Brain microvascular endothelial cell (primary cell): ENCODE results near the gene SEPHS2.
"Not testable (repeated sequence)": the region's sequence is repeated elsewhere in the genome, so short reads cannot be mapped to it uniquely, and the experiment has no call there.

Experiments used
- DNase-seq: peaks from one replicate; pipeline ENCODE4 v3.0.0-alpha.2; 2020
- H3K27ac ChIP-seq: fragments of 250-450 bp; sonication (Bioruptor Pico); 2 replicates; pipeline ENCODE4 v1.5.1; 2020; ENCODE audit warnings: mild to moderate bottlenecking, moderate library complexity
- H3K27me3 ChIP-seq: fragments of 250-450 bp; sonication (Bioruptor Pico); replicated peaks from 2 replicates; pipeline ENCODE4 v1.5.1; 2020; ENCODE audit warnings: mild to moderate bottlenecking
- H3K36me3 ChIP-seq: fragments of 250-450 bp; sonication (Bioruptor Pico); replicated peaks from 2 replicates; pipeline ENCODE4 v1.5.1; 2020; ENCODE audit warnings: mild to moderate bottlenecking
- H3K4me3 ChIP-seq: 2 replicates; pipeline ENCODE4 v1.5.1; 2011; ENCODE audit warnings: low read depth, mild to moderate bottlenecking, control low read depth, low read length, moderate library complexity
- in situ Hi-C: cut with HindIII; loops from 2 replicates; pipeline ENCODE4 v1.10.0; 2017; ENCODE audit warnings: low sequenced_read_pairs, low pct_ligation_motif_present
- TF ChIP-seq, protein P1 (sequence below): IDR thresholded peaks from 2 replicates; pipeline ENCODE4 v1.5.1; 2011; ENCODE audit warnings: low read depth, mild to moderate bottlenecking, moderate library complexity, low read length, control low read depth, inconsistent platforms; ENCODE audit errors: missing control alignments

SEPHS2 gene

GRCh38 chr16:30481381-30481780, 35.7 kb upstream of the SEPHS2 start:
- no peaks in the 10 kb centered on the region for H3K27me3 ChIP-seq
- H3K36me3 ChIP-seq: no peaks in the 10 kb centered on the region
- H3K4me3 ChIP-seq: no peak overlapping the region
- no peak for DNase-seq
- TF ChIP-seq, protein P1, sequence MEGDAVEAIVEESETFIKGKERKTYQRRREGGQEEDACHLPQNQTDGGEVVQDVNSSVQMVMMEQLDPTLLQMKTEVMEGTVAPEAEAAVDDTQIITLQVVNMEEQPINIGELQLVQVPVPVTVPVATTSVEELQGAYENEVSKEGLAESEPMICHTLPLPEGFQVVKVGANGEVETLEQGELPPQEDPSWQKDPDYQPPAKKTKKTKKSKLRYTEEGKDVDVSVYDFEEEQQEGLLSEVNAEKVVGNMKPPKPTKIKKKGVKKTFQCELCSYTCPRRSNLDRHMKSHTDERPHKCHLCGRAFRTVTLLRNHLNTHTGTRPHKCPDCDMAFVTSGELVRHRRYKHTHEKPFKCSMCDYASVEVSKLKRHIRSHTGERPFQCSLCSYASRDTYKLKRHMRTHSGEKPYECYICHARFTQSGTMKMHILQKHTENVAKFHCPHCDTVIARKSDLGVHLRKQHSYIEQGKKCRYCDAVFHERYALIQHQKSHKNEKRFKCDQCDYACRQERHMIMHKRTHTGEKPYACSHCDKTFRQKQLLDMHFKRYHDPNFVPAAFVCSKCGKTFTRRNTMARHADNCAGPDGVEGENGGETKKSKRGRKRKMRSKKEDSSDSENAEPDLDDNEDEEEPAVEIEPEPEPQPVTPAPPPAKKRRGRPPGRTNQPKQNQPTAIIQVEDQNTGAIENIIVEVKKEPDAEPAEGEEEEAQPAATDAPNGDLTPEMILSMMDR: no peak
- H3K27ac ChIP-seq: no peak overlapping the region
- in situ Hi-C loops: no loop called here

DNA sequence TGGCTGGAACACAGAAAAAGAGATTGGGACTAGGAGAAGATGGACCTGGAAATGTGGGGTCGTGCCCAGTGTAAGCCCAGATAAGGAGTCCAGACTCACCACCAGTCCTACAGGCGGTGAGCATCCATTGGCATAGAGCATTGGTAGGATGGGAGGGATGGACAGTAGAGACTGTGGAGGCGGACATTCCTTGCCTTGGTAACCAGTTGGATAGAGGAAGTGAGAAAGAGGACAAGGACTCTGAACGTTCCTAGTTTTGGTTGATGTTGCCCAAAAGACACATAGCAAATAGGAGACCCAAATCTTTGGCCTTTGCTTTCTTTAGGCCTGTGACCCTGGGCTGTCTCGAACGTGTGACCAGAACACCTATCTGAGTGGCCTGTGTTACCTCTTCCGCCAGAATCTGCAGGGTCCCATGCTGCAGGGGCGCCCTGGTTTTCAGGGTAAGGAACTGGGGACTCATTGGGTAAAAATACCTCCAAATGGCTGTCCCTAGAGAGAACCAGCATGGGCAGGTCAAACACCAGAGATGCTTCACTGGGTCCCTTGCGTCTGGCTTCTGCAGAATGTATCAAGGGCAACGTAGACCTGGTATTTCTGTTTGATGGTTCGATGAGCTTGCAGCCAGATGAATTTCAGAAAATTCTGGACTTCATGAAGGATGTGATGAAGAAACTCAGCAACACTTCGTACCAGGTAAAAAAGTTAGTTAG, 33.2 kb upstream of the SEPHS2 start:
- Histone ChIP-seq H3K36me3 (no peaks in the 10 kb centered on the region), H3K27ac (no peak overlapping the region), H3K27me3 (peaks cover 12% of the 10 kb centered on the region), H3K4me3 (no peak overlapping the region)
- TF ChIP-seq, protein P1: no peak
- in situ Hi-C loops: no loop called here
- DNase-seq: no peak

GRCh38 chr16:30477773-30478172, 32.1 kb upstream of the SEPHS2 start:
- H3K27me3 ChIP-seq: peaks cover 20% of the 10 kb centered on the region
- H3K4me3 ChIP-seq, H3K36me3 ChIP-seq, DNase-seq, H3K27ac ChIP-seq, in situ Hi-C loops: not testable (repeated sequence)

- Histone ChIP-seq H3K27ac (no peak overlapping the region), H3K27me3 (peaks cover 20% of the 10 kb centered on the region), H3K36me3 (no peaks in the 10 kb centered on the region), H3K4me3 (no peak overlapping the region)
- TF ChIP-seq, protein P1: no peak
- in situ Hi-C loops: no loop called here
- no peak for DNase-seq
Measured at GRCh38 chr16:30476991-30477390, 31.3 kb upstream of the SEPHS2 start.

DNA sequence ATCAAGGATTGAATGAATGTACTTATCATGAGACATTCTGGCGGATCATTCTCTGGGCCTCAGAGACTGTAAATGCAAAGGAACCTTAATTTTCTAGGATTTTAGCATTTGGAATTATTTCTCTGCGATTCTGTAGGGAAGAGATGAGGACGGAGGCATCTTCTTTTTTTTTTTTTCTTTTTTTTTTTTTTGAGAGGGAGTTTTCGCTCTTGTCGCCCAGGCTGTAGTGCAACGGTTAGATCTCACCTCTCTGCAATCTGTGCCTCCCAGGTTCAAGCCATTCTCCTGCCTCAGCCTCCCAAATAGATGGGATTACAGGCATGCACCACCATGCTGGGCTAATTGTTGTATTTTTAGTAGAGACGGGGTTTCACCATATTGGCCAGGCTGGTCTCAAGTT, 29.0 kb upstream of the SEPHS2 start:
- no peak for DNase-seq
- H3K27me3 ChIP-seq: peaks cover 20% of the 10 kb centered on the region
- H3K4me3 ChIP-seq: no peak overlapping the region
- no peaks in the 10 kb centered on the region for H3K36me3 ChIP-seq
- TF ChIP-seq, protein P1: no peak
- H3K27ac ChIP-seq: no peak overlapping the region
- in situ Hi-C loops: no loop called here

DNA sequence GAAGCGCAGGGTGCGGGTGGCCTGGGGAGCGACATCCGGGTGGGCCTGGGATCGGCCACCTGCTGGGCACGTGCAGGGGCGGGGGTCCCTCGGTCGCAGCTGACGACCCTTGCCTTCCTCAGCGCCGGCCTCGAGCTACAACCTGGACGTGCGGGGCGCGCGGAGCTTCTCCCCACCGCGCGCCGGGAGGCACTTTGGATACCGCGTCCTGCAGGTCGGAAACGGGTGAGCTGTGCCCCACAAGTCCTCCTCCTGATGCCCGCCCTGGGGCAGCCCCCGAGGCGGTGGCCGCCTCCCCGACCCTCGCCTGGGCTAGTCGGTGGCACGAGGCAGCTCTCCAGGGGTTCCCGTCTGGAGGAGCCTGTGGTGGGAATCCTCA, 28.4 kb upstream of the SEPHS2 start:
- Histone ChIP-seq H3K4me3 (no peak overlapping the region), H3K27me3 (peaks cover 20% of the 10 kb centered on the region), H3K36me3 (no peaks in the 10 kb centered on the region), H3K27ac (no peak overlapping the region)
- TF ChIP-seq, protein P1: no peak
- no peak for DNase-seq
- in situ Hi-C loops: no loop called here
